Esophagus squamous epithelium (tissue), 5 donors: ENCODE results near the gene IQCK. TPM values are rescaled to one million over a fixed set of nuclear protein-coding genes. Genes with fewer than 3 reads are reported as not detected.

Experiments
- DNase-seq: peaks from one replicate; lab custom pipeline; 2025; lab: John Stamatoyannopoulos, UW
- H3K27ac ChIP-seq, 4 donors: fragments of 200-600 bp; sonication (generic); one replicate each; pipeline ENCODE4 v1.5.1; 2016 to 2019; ENCODE audit warnings: mild to moderate bottlenecking in 1 of 4
- H3K27me3 ChIP-seq, 4 donors: fragments of 200-600 bp; sonication (generic); 1 replicate in 3 of 4; 2 replicates in 1 of 4; pipeline versions ENCODE4 v1.5.1 to v1.6.0; 2017 to 2021; ENCODE audit warnings: antibody characterized with exemption in 1 of 4
- H3K36me3 ChIP-seq, 3 donors: fragments of 200-600 bp; sonication (generic); one replicate each; pipeline ENCODE4 v1.5.1; 2016 to 2019
- H3K4me1 ChIP-seq, 3 donors: fragments of 200-600 bp; sonication (generic); one replicate each; pipeline ENCODE4 v1.5.1; 2017 to 2019
- H3K4me3 ChIP-seq, 4 donors: fragments of 200-600 bp; sonication (generic); 1 replicate in 3 of 4; 2 replicates in 1 of 4; pipeline ENCODE4 v1.5.1; 2016 to 2019; ENCODE audit warnings: mild to moderate bottlenecking in 2 of 4, moderate library complexity in 1 of 4
- H3K9me3 ChIP-seq, 3 donors: fragments of 200-600 bp; sonication (generic); one replicate each; pipeline ENCODE4 v1.5.1; 2016 to 2019
- POLR2A ChIP-seq, 4 donors: fragments of 450-650 bp; IDR thresholded peaks; one replicate each; pipeline ENCODE4 v1.6.1; 2017; ENCODE audit warnings: antibody characterized with exemption in 4 of 4, mild to moderate bottlenecking in 4 of 4, moderate library complexity in 3 of 4
- WGBS, 2 donors: methylation state at CpG; one replicate each; pipeline ENCODE4 v1.1.5; 2018; 5-methylcytosine and 5-hydroxymethylcytosine counted together
- intact Hi-C: fragments of 100-400 bp; cut with DNase I; formaldehyde crosslinking; loops from one replicate; pipeline ENCODE4 v1.15.0; 2022
- total RNA-seq, 4 donors: library from RNA; depleted of rRNA; stranded (reverse); fragments of >200 nt; gene quantifications; one replicate each; pipeline ENCODE4 v1.1.0, GENCODE V29; 2016
- TF ChIP-seq, protein P1 (sequence below), 6 experiments: fragments of 450-650 bp in 4 of 6; fragments of 200-600 bp in 2 of 6; sonication (generic) in 2 of 6; IDR thresholded peaks; one replicate each; pipeline ENCODE4 v1.5.1; 2016 to 2019; ENCODE audit warnings: antibody characterized with exemption in 6 of 6, mild to moderate bottlenecking in 4 of 6, moderate library complexity in 4 of 6
- donor health status: DM: yes; HTN: yes; CAD: no.

The IQCK gene
- total RNA-seq, 4 donors from 2014 or later, result 2.2 to 9.3 (median 6.1) TPM

DNA sequence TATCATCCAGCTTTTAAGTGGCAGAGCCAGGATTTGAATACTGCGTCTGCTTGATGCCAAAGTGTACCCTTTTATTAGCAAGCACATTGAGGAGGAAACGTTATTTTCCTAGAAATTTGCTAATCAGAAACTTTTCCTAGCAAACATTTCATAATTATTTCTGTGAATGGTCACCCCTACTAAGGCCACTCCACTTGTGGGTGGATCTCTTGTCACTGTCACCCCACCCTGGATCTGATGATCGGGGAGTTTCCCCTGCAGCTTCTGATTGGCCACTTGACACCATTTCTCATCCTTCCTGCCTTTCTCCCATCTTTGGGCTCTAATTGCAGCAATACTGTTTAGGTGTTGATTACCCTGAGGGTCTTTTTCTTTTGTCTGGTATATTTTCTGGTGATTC is 130.7 kb downstream of the IQCK start:
- TF ChIP-seq POLR2A (IDR thresholded peaks at IDR 0.05), result no peak
- TF ChIP-seq, protein P1, sequence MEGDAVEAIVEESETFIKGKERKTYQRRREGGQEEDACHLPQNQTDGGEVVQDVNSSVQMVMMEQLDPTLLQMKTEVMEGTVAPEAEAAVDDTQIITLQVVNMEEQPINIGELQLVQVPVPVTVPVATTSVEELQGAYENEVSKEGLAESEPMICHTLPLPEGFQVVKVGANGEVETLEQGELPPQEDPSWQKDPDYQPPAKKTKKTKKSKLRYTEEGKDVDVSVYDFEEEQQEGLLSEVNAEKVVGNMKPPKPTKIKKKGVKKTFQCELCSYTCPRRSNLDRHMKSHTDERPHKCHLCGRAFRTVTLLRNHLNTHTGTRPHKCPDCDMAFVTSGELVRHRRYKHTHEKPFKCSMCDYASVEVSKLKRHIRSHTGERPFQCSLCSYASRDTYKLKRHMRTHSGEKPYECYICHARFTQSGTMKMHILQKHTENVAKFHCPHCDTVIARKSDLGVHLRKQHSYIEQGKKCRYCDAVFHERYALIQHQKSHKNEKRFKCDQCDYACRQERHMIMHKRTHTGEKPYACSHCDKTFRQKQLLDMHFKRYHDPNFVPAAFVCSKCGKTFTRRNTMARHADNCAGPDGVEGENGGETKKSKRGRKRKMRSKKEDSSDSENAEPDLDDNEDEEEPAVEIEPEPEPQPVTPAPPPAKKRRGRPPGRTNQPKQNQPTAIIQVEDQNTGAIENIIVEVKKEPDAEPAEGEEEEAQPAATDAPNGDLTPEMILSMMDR (IDR thresholded peaks at IDR 0.05), result no peak
- H3K4me3 ChIP-seq, result no peak overlapping the region

GRCh38 chr16:19850131-19850817 is 132.2 kb downstream of the IQCK start:
- no peaks in the 10 kb centered on the region for H3K27me3 ChIP-seq
- intact Hi-C loops, result no loop called here
- H3K27ac ChIP-seq, result no peak overlapping the region
- no peak overlapping the region for H3K4me3 ChIP-seq
- peaks cover 0 to 9% (median 0%) of the 10 kb centered on the region in 3 donors for H3K4me1 ChIP-seq
- 89 to 95% methylated on average over 11 of the region's 11 CpGs for WGBS, 2 donors
- H3K36me3 ChIP-seq, result no peaks in the 10 kb centered on the region
- no peak for DNase-seq
- H3K9me3 ChIP-seq, result no peaks in the 10 kb centered on the region
- TF ChIP-seq, protein P1 (IDR thresholded peaks at IDR 0.05), result no peak
- no peak for TF ChIP-seq POLR2A (IDR thresholded peaks at IDR 0.05)

More for the DNA sequence above, 130.7 kb downstream of the IQCK start:
- Histone ChIP-seq H3K27ac (no peak overlapping the region), H3K36me3 (no peaks in the 10 kb centered on the region), H3K9me3 (no peaks in the 10 kb centered on the region), H3K4me1 (peaks cover 0 to 8% (median 0%) of the 10 kb centered on the region in 3 donors), H3K27me3 (no peaks in the 10 kb centered on the region)
- WGBS, 2 donors, result 68 to 84% methylated on average over 3 of the region's 3 CpGs
- intact Hi-C loops, result no loop called here
- no peak for DNase-seq

DNA sequence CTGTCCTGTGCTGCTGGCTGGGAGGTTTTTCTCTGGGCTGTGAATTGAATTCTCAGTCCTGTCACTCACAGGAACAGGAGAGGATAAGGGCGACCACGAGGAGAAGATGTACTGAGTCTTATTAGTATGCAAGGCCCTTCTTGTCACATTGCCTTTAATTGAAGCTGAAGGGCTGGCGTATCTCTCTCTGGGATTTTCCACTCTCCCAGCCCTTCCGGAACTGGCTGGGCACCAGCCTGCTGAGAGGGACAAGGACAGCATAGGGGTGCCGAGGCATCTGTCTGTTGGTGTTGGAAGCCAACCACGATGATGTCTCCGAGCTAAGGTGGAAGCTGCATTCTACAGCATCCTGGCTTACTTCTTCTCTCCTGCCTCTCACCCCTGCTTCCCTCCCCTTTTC is 133.4 kb downstream of the IQCK start:
- Histone ChIP-seq H3K9me3 (no peaks in the 10 kb centered on the region), H3K4me1 (peaks cover 0 to 4% (median 0%) of the 10 kb centered on the region in 3 donors), H3K27me3 (no peaks in the 10 kb centered on the region), H3K4me3 (no peak overlapping the region), H3K27ac (no peak overlapping the region), H3K36me3 (no peaks in the 10 kb centered on the region)
- DNase-seq, result no peak
- intact Hi-C loops, result no loop called here
- WGBS, 2 donors, result 65 to 80% methylated on average over 4 to 7 of the region's 7 CpGs
- TF ChIP-seq, protein P1 (IDR thresholded peaks at IDR 0.05), result no peak
- TF ChIP-seq POLR2A (IDR thresholded peaks at IDR 0.05), result no peak

- WGBS, 2 donors, result 69 to 80% methylated on average over 8 of the region's 8 CpGs
- intact Hi-C loops, result no loop called here
- no peak for DNase-seq
- TF ChIP-seq, protein P1 (IDR thresholded peaks at IDR 0.05), result no peak
- no peak for TF ChIP-seq POLR2A (IDR thresholded peaks at IDR 0.05)
- Histone ChIP-seq H3K9me3 (no peaks in the 10 kb centered on the region), H3K27ac (no peak overlapping the region), H3K4me1 (peaks cover 0 to 4% (median 0%) of the 10 kb centered on the region in 3 donors), H3K27me3 (no peaks in the 10 kb centered on the region), H3K4me3 (no peak overlapping the region), H3K36me3 (peaks cover 0 to 6% (median 0%) of the 10 kb centered on the region in 3 donors)
Measured at GRCh38 chr16:19853132-19853741, 135.2 kb downstream of the IQCK start.
